ENCODE data around the gene SGTA. TPM values are rescaled to one million over a fixed set of nuclear protein-coding genes. Genes with fewer than 3 reads are reported as not detected.

The SGTA gene
- total RNA-seq, 1 experiment from 2014 or later: 109 TPM

- TF ChIP-seq REST (IDR thresholded peaks at IDR 0.05; ENCODE audit: low read depth): no peak
- TF ChIP-seq CTCF (IDR thresholded peaks at IDR 0.05 in 2 of 3, conservative IDR thresholded peaks at IDR 0.05 in 1 of 3; ENCODE audit: borderline replicate concordance in 1 of 3, insufficient read depth in 1 of 3, low read depth in 2 of 3, low read length in 2 of 3): no peak
These were observed 50.2 kb downstream of the SGTA start (continued) for GRCh38 chr19:2732883-2733282.

- Histone ChIP-seq H3K4me2 (ENCODE audit: low read length) (no peak overlapping the region), H3K9ac (ENCODE audit: low read length) (no peak overlapping the region), H3K79me2 (ENCODE audit: insufficient read depth, low read length) (peaks cover 8% of the 10 kb centered on the region; the same call in 1 of the 2 replicates), H3K4me3 (replicated peaks in 1 of 2; ENCODE audit: low read depth in 1 of 2, low read length in 2 of 2) (no peak overlapping the region), H4K20me1 (ENCODE audit: insufficient read depth) (no peaks in the 10 kb centered on the region), H3K36me3 (ENCODE audit: control insufficient read depth in 1 of 2, insufficient read depth in 2 of 2, low read length in 2 of 2) (peaks cover 3 to 17% of the 10 kb centered on the region in 2 experiments), H3K27ac (ENCODE audit: low read depth, low read length) (no peak overlapping the region), H3K4me1 (ENCODE audit: control insufficient read depth in 1 of 2, insufficient read depth in 2 of 2, low read length in 2 of 2) (no peaks in the 10 kb centered on the region), H2AFZ (ENCODE audit: low read depth, low read length, poor library complexity, severe bottlenecking) (no peak overlapping the region), H3K27me3 (ENCODE audit: insufficient read depth, low read length) (no peaks in the 10 kb centered on the region), H3K9me3 (ENCODE audit: control insufficient read depth in 1 of 2, insufficient read depth in 1 of 2, low read depth in 1 of 2, low read length in 2 of 2) (peaks cover 0 to 6% of the 10 kb centered on the region in 2 experiments; a peak in 1 of 4 replicates), H3K9me2 (ENCODE audit: insufficient read depth) (no peaks in the 10 kb centered on the region)
- ChIA-PET POLR2A (no interaction called here), CTCF (no interaction called here), RAD21 (ENCODE audit: low non-redundant PET in 1 of 2, low total read pairs in 2 of 2, uncharacterized antibody in 2 of 2, unreplicated experiment in 2 of 2) (no interaction called here)
- no peak for TF ChIP-seq YY1 (IDR thresholded peaks at IDR 0.05; ENCODE audit: extremely low read depth, insufficient replicate concordance, low read depth, low read length)
- intact Hi-C loops (cut with micrococcal nuclease): no loop called here
- DNase-seq (ENCODE audit: low read depth, low spot score) (no peak), ATAC-seq (no peak)
- no TSS peak for BruUV-seq (replicated peaks)
These were observed 50.8 kb downstream of the SGTA start for GRCh38 chr19:2732157-2732725.

Measured in HCT116 (cell line).